ENCODE measurements around the gene FAS. TPM values are rescaled to one million over a fixed set of nuclear protein-coding genes. Genes with fewer than 3 reads are reported as not detected.
A peak's percentile ranks its signal among the peaks of the same experiment; 100 is the strongest.

The FAS gene
- total and polyA plus RNA-seq, 11 donors: 1.6 to 15.6 (median 3.9) TPM

DNA sequence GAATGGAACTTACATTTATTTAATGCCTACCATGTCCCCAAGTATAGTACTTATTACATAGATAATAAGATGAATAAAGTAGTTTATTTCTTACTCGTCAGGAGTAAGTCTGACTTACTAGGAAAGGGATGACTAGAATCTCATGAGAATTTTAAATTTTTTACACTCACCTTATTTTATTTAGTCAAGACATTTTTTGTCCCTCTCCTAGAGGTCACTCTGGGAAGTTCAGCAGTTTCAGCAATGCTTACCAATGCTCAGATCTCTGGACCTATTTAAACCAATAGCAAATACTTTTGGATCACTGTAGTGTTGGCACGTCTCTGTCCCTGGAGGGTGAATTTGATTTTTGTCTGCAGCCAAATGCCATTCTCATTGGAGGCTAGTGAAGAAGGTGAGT is 27.3 kb upstream of the FAS start:
- H3K9me3 ChIP-seq: no peaks in the 10 kb centered on the region
- no peak overlapping the region for H3K27ac ChIP-seq
- intact Hi-C loops (cut with DNase I): no loop called here
- H3K4me3 ChIP-seq: no peak overlapping the region
- DNase-seq: no peak
- no peak for ATAC-seq
- no peak for TF ChIP-seq CTCF (IDR thresholded peaks at IDR 0.05)
- no peak for TF ChIP-seq POLR2A (IDR thresholded peaks at IDR 0.05)
- no peaks in the 10 kb centered on the region for H3K27me3 ChIP-seq
- H3K4me1 ChIP-seq: peaks cover 0 to 25% (median 9%) of the 10 kb centered on the region in 12 donors
- no peaks in the 10 kb centered on the region for H3K36me3 ChIP-seq
- WGBS, 4 donors: 93 to 98% (median 95%) methylated on average over 2 of the region's 2 CpGs

- no peak for TF ChIP-seq POLR2A (IDR thresholded peaks at IDR 0.05)
- no peak for TF ChIP-seq CTCF (IDR thresholded peaks at IDR 0.05)
- no peaks in the 10 kb centered on the region for H3K36me3 ChIP-seq
- no peaks in the 10 kb centered on the region for H3K9me3 ChIP-seq
- H3K4me1 ChIP-seq: peaks cover 0 to 32% (median 10%) of the 10 kb centered on the region in 12 donors
- ATAC-seq (no peak), DNase-seq (no peak)
- H3K4me3 ChIP-seq: no peak overlapping the region
- H3K27me3 ChIP-seq: no peaks in the 10 kb centered on the region
- H3K27ac ChIP-seq: no peak overlapping the region
- intact Hi-C loops (cut with DNase I): no loop called here
- WGBS, 4 donors: 80 to 85% (median 83%) methylated on average over 1 of the region's 1 CpG
These were observed 26.2 kb upstream of the FAS start for GRCh38 chr10:88964360-88964759.

DNA sequence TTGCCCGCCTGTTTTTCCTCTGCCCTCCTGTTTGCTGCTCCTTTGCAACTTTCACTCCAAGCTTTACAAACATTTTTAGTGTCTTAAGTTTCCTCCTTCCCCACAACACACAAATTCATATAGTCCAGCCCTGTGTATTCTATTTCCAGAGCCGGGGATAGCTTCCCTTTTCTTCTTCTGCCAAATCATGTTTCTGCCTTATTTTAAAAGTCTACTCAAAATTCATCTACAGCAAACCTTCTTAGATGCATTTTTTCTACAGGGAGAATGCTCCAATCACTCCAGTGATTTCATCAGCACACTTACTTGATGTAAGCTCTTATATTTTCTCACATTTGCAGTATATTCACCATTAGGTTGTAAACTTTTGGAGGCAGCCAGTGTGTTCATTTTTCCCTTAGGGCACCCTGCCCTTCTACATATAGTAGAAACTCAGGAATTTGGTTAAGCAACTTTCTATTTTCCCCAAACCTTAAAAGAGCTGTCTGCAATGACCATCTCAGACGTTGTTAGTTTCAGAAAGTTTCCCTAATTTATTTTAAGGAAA is 25.7 kb upstream of the FAS start:
- 65 to 72% (median 67%) methylated on average over 3 of the region's 3 CpGs for WGBS, 4 donors
- TF ChIP-seq POLR2A (IDR thresholded peaks at IDR 0.05) (no peak), CTCF (IDR thresholded peaks at IDR 0.05) (no peak)
- DNase-seq: no peak
- peaks cover 0 to 32% (median 10%) of the 10 kb centered on the region in 12 donors for H3K4me1 ChIP-seq
- intact Hi-C loops (cut with DNase I): no loop called here
- H3K36me3 ChIP-seq: no peaks in the 10 kb centered on the region
- no peaks in the 10 kb centered on the region for H3K9me3 ChIP-seq
- no peaks in the 10 kb centered on the region for H3K27me3 ChIP-seq
- ATAC-seq: no peak
- no peak overlapping the region for H3K4me3 ChIP-seq
- H3K27ac ChIP-seq: no peak overlapping the region

DNA sequence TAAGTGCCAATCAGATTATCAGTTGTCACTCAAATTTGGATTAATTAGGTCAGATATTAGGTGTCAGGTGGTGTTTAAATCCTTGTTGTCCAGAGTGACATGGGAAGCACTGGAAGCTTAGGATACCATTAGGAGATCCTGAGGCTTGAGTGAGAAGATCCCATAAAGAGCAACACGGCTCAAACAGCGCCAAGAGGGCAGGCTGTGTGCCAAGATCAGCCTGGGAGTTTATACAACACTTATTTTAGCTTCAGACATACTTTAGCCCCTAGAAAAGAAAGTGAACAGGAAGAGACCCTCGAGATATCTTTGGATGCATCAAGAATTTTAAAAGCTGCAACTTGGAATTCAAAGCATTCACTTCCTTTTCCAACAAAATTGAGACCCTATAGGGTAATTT is 23.8 kb upstream of the FAS start:
- Histone ChIP-seq H3K27me3 (no peaks in the 10 kb centered on the region), H3K4me3 (no peak overlapping the region), H3K36me3 (no peaks in the 10 kb centered on the region), H3K9me3 (no peaks in the 10 kb centered on the region), H3K27ac (peak overlapping the region in 4 of 12 donors; percentile 2 to 33 (median 26)), H3K4me1 (peaks cover 0 to 40% (median 10%) of the 10 kb centered on the region in 12 donors)
- intact Hi-C loops (cut with DNase I): no loop called here
- 29 to 39% (median 37%) methylated on average over 3 of the region's 3 CpGs for WGBS, 4 donors
- DNase-seq (peak in 4 of 5 donors; percentile 26 to 66 (median 43)), ATAC-seq (no peak)
- no peak for TF ChIP-seq POLR2A (IDR thresholded peaks at IDR 0.05)
- TF ChIP-seq CTCF (IDR thresholded peaks at IDR 0.05): no peak

All from heart left ventricle (tissue), 16 donors.